ENCODE results near the gene MAST1.
A peak's percentile ranks its signal among the peaks of the same experiment; 100 is the strongest.
"Not testable (repeated sequence)": the region's sequence is repeated elsewhere in the genome, so short reads cannot be mapped to it uniquely, and the experiment has no call there.

MAST1 gene

GRCh38 chr19:12797141-12797587, 41.2 kb upstream of the MAST1 start:
- Histone ChIP-seq H4K20me1 (ENCODE audit: insufficient read depth, low read length) (no peaks in the 10 kb centered on the region), H3K27me3 (ENCODE audit: insufficient read depth, low read length, poor library complexity) (no peaks in the 10 kb centered on the region), H3K79me2 (ENCODE audit: insufficient read depth, low read length) (peaks cover 15% of the 10 kb centered on the region), H3K4me3 (ENCODE audit: low read depth in 1 of 2, low read length in 2 of 2) (no peak overlapping the region), H2AFZ (ENCODE audit: low read depth, low read length) (no peak overlapping the region), H3K9me3 (ENCODE audit: insufficient read depth, low read length, severe bottlenecking) (no peaks in the 10 kb centered on the region), H3K4me1 (ENCODE audit: insufficient read depth, low read length) (peaks cover 27% of the 10 kb centered on the region), H3K9ac (ENCODE audit: low read depth, low read length) (peak overlapping the region; percentile 15; the same call in 1 of the 2 replicates), H3K36me3 (ENCODE audit: insufficient read depth, low read length) (no peaks in the 10 kb centered on the region; the same call in 1 of the 2 replicates), H3K27ac (ENCODE audit: low read length) (0 out of 2 replicates have a peak overlapping the region, but pooled peaks have one; percentile 3), H3K4me2 (ENCODE audit: insufficient read depth, low read length) (no peak overlapping the region)
- TF ChIP-seq, protein P1, sequence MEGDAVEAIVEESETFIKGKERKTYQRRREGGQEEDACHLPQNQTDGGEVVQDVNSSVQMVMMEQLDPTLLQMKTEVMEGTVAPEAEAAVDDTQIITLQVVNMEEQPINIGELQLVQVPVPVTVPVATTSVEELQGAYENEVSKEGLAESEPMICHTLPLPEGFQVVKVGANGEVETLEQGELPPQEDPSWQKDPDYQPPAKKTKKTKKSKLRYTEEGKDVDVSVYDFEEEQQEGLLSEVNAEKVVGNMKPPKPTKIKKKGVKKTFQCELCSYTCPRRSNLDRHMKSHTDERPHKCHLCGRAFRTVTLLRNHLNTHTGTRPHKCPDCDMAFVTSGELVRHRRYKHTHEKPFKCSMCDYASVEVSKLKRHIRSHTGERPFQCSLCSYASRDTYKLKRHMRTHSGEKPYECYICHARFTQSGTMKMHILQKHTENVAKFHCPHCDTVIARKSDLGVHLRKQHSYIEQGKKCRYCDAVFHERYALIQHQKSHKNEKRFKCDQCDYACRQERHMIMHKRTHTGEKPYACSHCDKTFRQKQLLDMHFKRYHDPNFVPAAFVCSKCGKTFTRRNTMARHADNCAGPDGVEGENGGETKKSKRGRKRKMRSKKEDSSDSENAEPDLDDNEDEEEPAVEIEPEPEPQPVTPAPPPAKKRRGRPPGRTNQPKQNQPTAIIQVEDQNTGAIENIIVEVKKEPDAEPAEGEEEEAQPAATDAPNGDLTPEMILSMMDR (IDR thresholded peaks at IDR 0.05; ENCODE audit: borderline replicate concordance, extremely low read depth, low read length, poor library complexity, severe bottlenecking): no peak
- no peak for TF ChIP-seq EZH2 (IDR thresholded peaks at IDR 0.05; ENCODE audit: borderline replicate concordance, low read depth, low read length, severe bottlenecking)
- no peak for ATAC-seq (ENCODE audit: insufficient read depth, low read depth)
- DNase-seq: no peak

DNA sequence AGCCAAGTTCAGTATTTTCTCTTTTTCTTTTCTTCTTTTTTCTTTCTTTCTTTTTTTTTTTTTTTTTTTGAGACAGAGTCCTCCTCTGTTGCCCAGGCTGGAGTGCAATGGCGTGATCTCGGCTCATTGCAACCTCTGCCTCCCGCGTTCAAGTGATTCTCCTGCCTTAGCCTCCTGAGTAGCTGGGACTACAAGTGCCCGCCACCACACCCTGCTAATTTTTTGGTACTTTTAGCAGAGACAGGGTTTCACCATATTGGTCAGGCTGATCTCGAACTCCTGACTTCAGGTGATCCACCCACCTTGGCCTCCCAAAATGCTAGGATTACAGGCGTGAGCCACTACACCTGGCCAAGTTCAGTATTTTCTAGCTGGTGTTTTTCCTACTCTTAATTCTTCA, 40.7 kb upstream of the MAST1 start:
- not testable (repeated sequence) for H3K27ac ChIP-seq (ENCODE audit: low read length)

DNA sequence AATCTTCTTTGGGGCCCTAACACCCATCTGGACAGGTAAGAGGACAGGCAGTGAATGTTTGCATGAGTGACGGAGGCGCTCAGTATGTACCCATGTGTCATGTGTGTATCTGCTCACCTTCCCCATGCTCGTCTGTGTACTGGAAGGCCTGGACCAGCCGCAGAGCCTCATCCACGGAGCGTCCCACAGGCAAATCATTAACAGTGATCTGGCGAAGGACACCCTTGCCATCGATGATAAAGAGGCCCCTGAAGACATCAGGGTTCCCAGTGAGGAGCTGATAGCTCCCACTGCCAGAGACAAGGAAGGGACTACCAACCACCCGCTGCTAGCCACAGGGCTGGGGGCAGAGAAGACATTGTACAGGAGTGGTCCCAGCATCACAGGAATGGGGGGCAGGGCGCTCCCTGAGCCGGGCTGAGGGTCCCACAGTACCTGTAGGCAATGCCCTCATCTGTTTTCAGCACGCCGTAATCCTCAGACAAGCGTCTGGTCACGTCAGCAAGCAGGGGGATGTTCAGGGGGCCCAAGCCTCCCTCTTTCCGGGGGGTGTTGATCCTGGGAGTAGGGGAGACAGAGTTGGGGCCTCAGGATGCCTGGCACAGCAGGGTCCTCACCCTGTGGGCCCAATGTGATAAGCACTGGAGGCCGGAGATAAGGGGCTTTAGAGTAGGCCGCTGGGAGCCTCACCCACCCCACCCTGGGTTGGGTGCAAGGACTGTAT, 38.4 kb upstream of the MAST1 start:
- H3K79me2 ChIP-seq (ENCODE audit: insufficient read depth, low read length): no peaks in the 10 kb centered on the region
- no peak overlapping the region for H2AFZ ChIP-seq (ENCODE audit: low read depth, low read length)
- no peak for TF ChIP-seq EZH2 (IDR thresholded peaks at IDR 0.05; ENCODE audit: borderline replicate concordance, low read depth, low read length, severe bottlenecking)
- TF ChIP-seq, protein P1 (IDR thresholded peaks at IDR 0.05; ENCODE audit: borderline replicate concordance, extremely low read depth, low read length, poor library complexity, severe bottlenecking): no peak
- H3K27me3 ChIP-seq (ENCODE audit: insufficient read depth, low read length, poor library complexity): no peaks in the 10 kb centered on the region
- ATAC-seq (ENCODE audit: insufficient read depth, low read depth) (no peak), DNase-seq (no peak)
- H4K20me1 ChIP-seq (ENCODE audit: insufficient read depth, low read length): no peaks in the 10 kb centered on the region
- H3K9me3 ChIP-seq (ENCODE audit: insufficient read depth, low read length, severe bottlenecking): no peaks in the 10 kb centered on the region
- H3K4me1 ChIP-seq (ENCODE audit: insufficient read depth, low read length): peaks cover 13% of the 10 kb centered on the region
- H3K36me3 ChIP-seq (ENCODE audit: insufficient read depth, low read length): no peaks in the 10 kb centered on the region
- H3K27ac ChIP-seq (ENCODE audit: low read length): no peak overlapping the region
- H3K9ac ChIP-seq (ENCODE audit: low read depth, low read length): no peak overlapping the region
- H3K4me3 ChIP-seq (ENCODE audit: low read depth in 1 of 2, low read length in 2 of 2): no peak overlapping the region
- H3K4me2 ChIP-seq (ENCODE audit: insufficient read depth, low read length): no peak overlapping the region

More for the DNA sequence above, 40.7 kb upstream of the MAST1 start:
- H2AFZ ChIP-seq (ENCODE audit: low read depth, low read length); ATAC-seq (ENCODE audit: insufficient read depth, low read depth); H3K27me3 ChIP-seq (ENCODE audit: insufficient read depth, low read length, poor library complexity); H3K36me3 ChIP-seq (ENCODE audit: insufficient read depth, low read length); H4K20me1 ChIP-seq (ENCODE audit: insufficient read depth, low read length); H3K4me3 ChIP-seq (ENCODE audit: low read depth in 1 of 2, low read length in 2 of 2); H3K9ac ChIP-seq (ENCODE audit: low read depth, low read length); DNase-seq; H3K9me3 ChIP-seq (ENCODE audit: insufficient read depth, low read length, severe bottlenecking); H3K4me2 ChIP-seq (ENCODE audit: insufficient read depth, low read length): not testable (repeated sequence)
- Histone ChIP-seq H3K79me2 (ENCODE audit: insufficient read depth, low read length) (peaks cover 11% of the 10 kb centered on the region), H3K4me1 (ENCODE audit: insufficient read depth, low read length) (peaks cover 26% of the 10 kb centered on the region)

DNA sequence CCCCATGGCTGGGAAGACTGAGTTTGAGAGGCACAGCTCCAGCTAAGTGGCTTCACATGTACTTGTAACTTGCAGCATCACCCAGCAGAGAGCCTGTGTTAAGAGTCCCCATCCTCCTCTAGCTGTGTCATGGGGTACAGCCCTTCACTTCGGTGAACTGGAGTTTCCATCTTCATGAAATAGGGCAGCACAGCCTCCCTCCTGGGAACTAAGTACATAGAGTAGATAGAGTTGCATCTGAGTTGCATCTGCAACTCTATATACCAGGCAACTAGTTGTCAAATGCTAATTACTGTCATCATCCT, 37.9 kb upstream of the MAST1 start:
- no peak overlapping the region for H3K4me3 ChIP-seq (ENCODE audit: low read depth in 1 of 2, low read length in 2 of 2)
- no peak overlapping the region for H3K9ac ChIP-seq (ENCODE audit: low read depth, low read length)
- H4K20me1 ChIP-seq (ENCODE audit: insufficient read depth, low read length): no peaks in the 10 kb centered on the region
- no peaks in the 10 kb centered on the region for H3K9me3 ChIP-seq (ENCODE audit: insufficient read depth, low read length, severe bottlenecking)
- no peaks in the 10 kb centered on the region for H3K79me2 ChIP-seq (ENCODE audit: insufficient read depth, low read length)
- no peak overlapping the region for H2AFZ ChIP-seq (ENCODE audit: low read depth, low read length)
- TF ChIP-seq, protein P1 (IDR thresholded peaks at IDR 0.05; ENCODE audit: borderline replicate concordance, extremely low read depth, low read length, poor library complexity, severe bottlenecking): no peak
- no peak for TF ChIP-seq EZH2 (IDR thresholded peaks at IDR 0.05; ENCODE audit: borderline replicate concordance, low read depth, low read length, severe bottlenecking)
- no peaks in the 10 kb centered on the region for H3K36me3 ChIP-seq (ENCODE audit: insufficient read depth, low read length)
- no peaks in the 10 kb centered on the region for H3K27me3 ChIP-seq (ENCODE audit: insufficient read depth, low read length, poor library complexity)
- DNase-seq (no peak), ATAC-seq (ENCODE audit: insufficient read depth, low read depth) (no peak)
- H3K4me2 ChIP-seq (ENCODE audit: insufficient read depth, low read length): no peak overlapping the region
- H3K4me1 ChIP-seq (ENCODE audit: insufficient read depth, low read length): peaks cover 13% of the 10 kb centered on the region
- no peak overlapping the region for H3K27ac ChIP-seq (ENCODE audit: low read length)
